Esophagus squamous epithelium (tissue), 5 donors: ENCODE data around the gene DLK1. TPM values are rescaled to one million over a fixed set of nuclear protein-coding genes. Genes with fewer than 3 reads are reported as not detected.

Source experiments
- DNase-seq: peaks from one replicate; lab custom pipeline; 2025; lab: John Stamatoyannopoulos, UW
- H3K27ac ChIP-seq, 4 donors: fragments of 200-600 bp; sonication (generic); one replicate each; pipeline ENCODE4 v1.5.1; 2016 to 2019; ENCODE audit warnings: mild to moderate bottlenecking in 1 of 4
- H3K27me3 ChIP-seq, 4 donors: fragments of 200-600 bp; sonication (generic); 1 replicate in 3 of 4; 2 replicates in 1 of 4; pipeline versions ENCODE4 v1.5.1 to v1.6.0; 2017 to 2021; ENCODE audit warnings: antibody characterized with exemption in 1 of 4
- H3K36me3 ChIP-seq, 3 donors: fragments of 200-600 bp; sonication (generic); one replicate each; pipeline ENCODE4 v1.5.1; 2016 to 2019
- H3K4me1 ChIP-seq, 3 donors: fragments of 200-600 bp; sonication (generic); one replicate each; pipeline ENCODE4 v1.5.1; 2017 to 2019
- H3K4me3 ChIP-seq, 4 donors: fragments of 200-600 bp; sonication (generic); 1 replicate in 3 of 4; 2 replicates in 1 of 4; pipeline ENCODE4 v1.5.1; 2016 to 2019; ENCODE audit warnings: mild to moderate bottlenecking in 2 of 4, moderate library complexity in 1 of 4
- H3K9me3 ChIP-seq, 3 donors: fragments of 200-600 bp; sonication (generic); one replicate each; pipeline ENCODE4 v1.5.1; 2016 to 2019
- CTCF ChIP-seq, 6 experiments: fragments of 450-650 bp in 4 of 6; fragments of 200-600 bp in 2 of 6; sonication (generic) in 2 of 6; IDR thresholded peaks; one replicate each; pipeline ENCODE4 v1.5.1; 2016 to 2019; ENCODE audit warnings: antibody characterized with exemption in 6 of 6, mild to moderate bottlenecking in 4 of 6, moderate library complexity in 4 of 6
- POLR2A ChIP-seq, 4 donors: fragments of 450-650 bp; IDR thresholded peaks; one replicate each; pipeline ENCODE4 v1.6.1; 2017; ENCODE audit warnings: antibody characterized with exemption in 4 of 4, mild to moderate bottlenecking in 4 of 4, moderate library complexity in 3 of 4
- WGBS, 2 donors: methylation state at CpG; one replicate each; pipeline ENCODE4 v1.1.5; 2018; 5-methylcytosine and 5-hydroxymethylcytosine counted together
- intact Hi-C: fragments of 100-400 bp; cut with DNase I; formaldehyde crosslinking; loops from one replicate; pipeline ENCODE4 v1.15.0; 2022
- total RNA-seq, 4 donors: library from RNA; depleted of rRNA; stranded (reverse); fragments of >200 nt; gene quantifications; one replicate each; pipeline ENCODE4 v1.1.0, GENCODE V29; 2016
- donor health status: DM: yes; HTN: yes; CAD: no.

DLK1 gene
- total RNA-seq, 4 donors from 2014 or later: not detected

DNA sequence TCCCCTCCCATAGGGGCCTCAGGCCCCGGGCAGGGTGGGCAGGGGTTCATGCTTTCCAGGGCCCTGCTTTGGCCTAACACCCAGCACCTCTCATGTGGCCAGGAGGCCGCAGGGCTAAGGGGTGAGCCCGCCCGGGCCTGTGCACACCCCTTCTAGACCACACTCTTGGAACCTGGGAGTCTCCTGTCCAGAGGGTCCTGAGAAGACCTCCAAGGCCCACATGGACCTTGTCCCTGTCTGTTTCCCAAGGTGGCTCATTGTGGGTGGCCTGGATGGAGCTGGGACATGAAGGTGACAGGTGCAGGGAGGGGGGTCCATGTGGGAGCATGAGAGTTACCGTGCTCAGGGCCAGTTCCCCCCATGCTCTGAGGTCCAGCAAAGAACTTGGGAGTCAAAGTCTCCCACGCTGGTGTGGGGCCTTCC, 11.6 kb downstream of the DLK1 start:
- no peak for TF ChIP-seq POLR2A (IDR thresholded peaks at IDR 0.05)
- TF ChIP-seq CTCF (IDR thresholded peaks at IDR 0.05): no peak
- Histone ChIP-seq H3K9me3 (no peaks in the 10 kb centered on the region), H3K27me3 (peaks cover 0 to 8% (median 0%) of the 10 kb centered on the region in 4 donors), H3K4me3 (no peak overlapping the region), H3K36me3 (no peaks in the 10 kb centered on the region), H3K27ac (no peak overlapping the region), H3K4me1 (no peaks in the 10 kb centered on the region)
- DNase-seq: no peak
- 56 to 100% methylated on average over 1 of the region's 6 CpGs for WGBS, 2 donors
- intact Hi-C loops: no loop called here

DNA sequence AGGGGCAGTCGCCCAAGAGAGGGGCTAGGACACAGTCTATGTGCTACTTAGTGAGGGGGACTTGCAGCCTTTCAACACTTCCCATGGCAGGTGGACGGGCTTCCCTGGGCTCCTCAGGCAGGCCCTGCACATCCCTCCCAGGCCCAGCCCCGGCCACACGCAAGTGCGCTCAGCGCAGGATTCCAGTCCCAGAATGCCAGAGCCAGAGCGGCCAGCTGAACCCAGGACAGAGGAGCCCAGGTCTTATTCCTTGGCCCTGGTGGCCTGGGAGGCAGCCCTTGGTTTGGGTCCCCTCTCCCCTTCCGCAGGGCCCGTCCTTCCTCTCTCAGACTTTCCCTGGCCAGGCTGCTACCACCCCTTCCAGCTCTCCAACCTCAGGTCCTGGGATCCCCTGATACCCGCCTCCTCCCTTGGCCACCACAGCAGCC, 12.0 kb downstream of the DLK1 start:
- Histone ChIP-seq H3K36me3 (no peaks in the 10 kb centered on the region), H3K9me3 (no peaks in the 10 kb centered on the region), H3K27me3 (peaks cover 0 to 4% (median 0%) of the 10 kb centered on the region in 4 donors), H3K27ac (no peak overlapping the region), H3K4me1 (no peaks in the 10 kb centered on the region), H3K4me3 (no peak overlapping the region)
- TF ChIP-seq POLR2A (IDR thresholded peaks at IDR 0.05) (no peak), CTCF (IDR thresholded peaks at IDR 0.05) (no peak)
- 91% methylated on average over 8 to 10 of the region's 10 CpGs for WGBS, 2 donors
- intact Hi-C loops: no loop called here
- DNase-seq: no peak

GRCh38 chr14:100739306-100739705, 12.6 kb downstream of the DLK1 start:
- Histone ChIP-seq H3K9me3 (no peaks in the 10 kb centered on the region), H3K36me3 (no peaks in the 10 kb centered on the region), H3K27me3 (peaks cover 0 to 4% (median 0%) of the 10 kb centered on the region in 4 donors), H3K4me3 (no peak overlapping the region), H3K4me1 (no peaks in the 10 kb centered on the region), H3K27ac (no peak overlapping the region)
- DNase-seq: no peak
- 41 to 87% methylated on average over 3 to 6 of the region's 11 CpGs for WGBS, 2 donors
- intact Hi-C loops: no loop called here
- TF ChIP-seq POLR2A (IDR thresholded peaks at IDR 0.05) (no peak), CTCF (IDR thresholded peaks at IDR 0.05) (no peak)

DNA sequence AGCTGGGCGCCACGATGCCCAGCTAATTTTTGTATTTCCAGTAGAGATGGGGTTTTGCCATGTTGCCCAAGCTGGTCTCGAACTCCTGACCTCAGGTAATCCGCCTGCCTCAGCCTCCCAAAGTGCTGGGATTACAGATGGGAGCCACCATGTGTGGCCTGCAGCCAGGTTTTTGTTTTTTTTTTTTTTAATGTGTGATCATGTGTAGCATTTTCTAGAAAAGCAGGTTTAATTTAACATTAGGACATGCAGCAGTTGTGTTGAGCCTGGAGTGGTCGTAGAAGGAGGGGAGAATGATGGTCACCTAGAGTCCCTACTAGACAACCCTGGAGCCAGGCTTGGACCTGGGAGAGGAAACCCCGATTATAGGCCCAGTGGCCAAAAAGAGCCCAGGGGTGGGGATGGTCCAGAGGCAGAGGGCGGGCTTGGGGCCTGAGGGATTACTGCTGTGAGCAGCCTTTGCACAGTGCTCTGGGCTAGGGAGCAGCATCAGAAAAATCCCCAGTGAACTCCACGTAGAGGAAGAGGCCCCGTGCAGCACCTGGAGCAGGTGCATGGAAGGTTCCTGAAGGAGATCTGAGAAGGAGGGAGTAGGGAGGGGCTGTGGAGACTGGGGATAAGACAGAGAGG, 13.6 kb downstream of the DLK1 start:
- intact Hi-C loops: no loop called here
- Histone ChIP-seq H3K36me3 (no peaks in the 10 kb centered on the region), H3K27me3 (peaks cover 0 to 4% (median 0%) of the 10 kb centered on the region in 4 donors), H3K4me3 (no peak overlapping the region), H3K4me1 (no peaks in the 10 kb centered on the region), H3K9me3 (no peaks in the 10 kb centered on the region), H3K27ac (no peak overlapping the region)
- no peak for DNase-seq
- TF ChIP-seq POLR2A (IDR thresholded peaks at IDR 0.05): no peak
- no peak for TF ChIP-seq CTCF (IDR thresholded peaks at IDR 0.05)
- 75 to 82% methylated on average over 5 to 8 of the region's 9 CpGs for WGBS, 2 donors

- no peak for DNase-seq
- TF ChIP-seq CTCF (IDR thresholded peaks at IDR 0.05) (no peak), POLR2A (IDR thresholded peaks at IDR 0.05) (no peak)
- no peak overlapping the region for H3K4me3 ChIP-seq
- peaks cover 0 to 4% (median 0%) of the 10 kb centered on the region in 4 donors for H3K27me3 ChIP-seq
- H3K9me3 ChIP-seq: no peaks in the 10 kb centered on the region
- WGBS, 2 donors: 92 to 100% methylated on average over 1 to 6 of the region's 7 CpGs
- H3K4me1 ChIP-seq: no peaks in the 10 kb centered on the region
- no peaks in the 10 kb centered on the region for H3K36me3 ChIP-seq
- intact Hi-C loops: no loop called here
- no peak overlapping the region for H3K27ac ChIP-seq
Measured at GRCh38 chr14:100740929-100741328, 14.2 kb downstream of the DLK1 start.
